ENCODE results near the gene SRP54.
"Not testable (repeated sequence)": the region's sequence is repeated elsewhere in the genome, so short reads cannot be mapped to it uniquely, and the experiment has no call there.

The SRP54 gene

GRCh38 chr14:34982421-34983147, at the start of gene SRP54:
SRP54 (plus strand) TSS chr14:34982992; CDS start chr14:34996710, 13,718 bp downstream.
- peak; percentile 99 to 100 (median 100) for DNase-seq (ENCODE audit: low read depth in 2 of 3, low spot score in 1 of 3)

GRCh38 chr14:34933301-34933700, 49.5 kb upstream of the SRP54 start:
- DNase-seq (ENCODE audit: low read depth in 2 of 3, low spot score in 1 of 3), result no peak

- no peak for DNase-seq (ENCODE audit: low read depth in 2 of 3, low spot score in 1 of 3)
These were observed 47.3 kb upstream of the SRP54 start for GRCh38 chr14:34935488-34935887.

GRCh38 chr14:34937442-34937841, 45.4 kb upstream of the SRP54 start:
- no peak for DNase-seq (ENCODE audit: low read depth in 2 of 3, low spot score in 1 of 3)

GRCh38 chr14:34937876-34938275, 44.9 kb upstream of the SRP54 start:
- DNase-seq (ENCODE audit: low read depth in 2 of 3, low spot score in 1 of 3), result no peak

GRCh38 chr14:34943506-34943905, 39.3 kb upstream of the SRP54 start:
- no peak for DNase-seq (ENCODE audit: low read depth in 2 of 3, low spot score in 1 of 3)

- no peak for DNase-seq (ENCODE audit: low read depth in 2 of 3, low spot score in 1 of 3)
These were observed 38.0 kb upstream of the SRP54 start for GRCh38 chr14:34944744-34945143.

- DNase-seq (ENCODE audit: low read depth in 2 of 3, low spot score in 1 of 3), result no peak
These were observed 36.1 kb upstream of the SRP54 start for GRCh38 chr14:34946699-34947098.

- DNase-seq (ENCODE audit: low read depth in 2 of 3, low spot score in 1 of 3), result no peak
These were observed 31.5 kb upstream of the SRP54 start for GRCh38 chr14:34951286-34951685.

GRCh38 chr14:34956931-34957330, 25.9 kb upstream of the SRP54 start:
- no peak for DNase-seq (ENCODE audit: low read depth in 2 of 3, low spot score in 1 of 3)

GRCh38 chr14:34957771-34958286, 25.0 kb upstream of the SRP54 start:
- no peak for DNase-seq (ENCODE audit: low read depth in 2 of 3, low spot score in 1 of 3)

GRCh38 chr14:34962106-34962505, 20.7 kb upstream of the SRP54 start:
- DNase-seq (ENCODE audit: low read depth in 2 of 3, low spot score in 1 of 3), result not testable (repeated sequence)

GRCh38 chr14:34964977-34965764, 17.6 kb upstream of the SRP54 start:
- no peak for DNase-seq (ENCODE audit: low read depth in 2 of 3, low spot score in 1 of 3)

- no peak for DNase-seq (ENCODE audit: low read depth in 2 of 3, low spot score in 1 of 3)
These were observed 16.9 kb upstream of the SRP54 start for GRCh38 chr14:34965912-34966311.

- no peak for DNase-seq (ENCODE audit: low read depth in 2 of 3, low spot score in 1 of 3)
These were observed 16.4 kb upstream of the SRP54 start for GRCh38 chr14:34966413-34966812.

- no peak for DNase-seq (ENCODE audit: low read depth in 2 of 3, low spot score in 1 of 3)
These were observed 12.1 kb upstream of the SRP54 start for GRCh38 chr14:34970665-34971064.

- DNase-seq (ENCODE audit: low read depth in 2 of 3, low spot score in 1 of 3), result no peak
These were observed 11.4 kb upstream of the SRP54 start for GRCh38 chr14:34971381-34971780.

GRCh38 chr14:34971801-34972200, 11.0 kb upstream of the SRP54 start:
- DNase-seq (ENCODE audit: low read depth in 2 of 3, low spot score in 1 of 3), result no peak

- no peak for DNase-seq (ENCODE audit: low read depth in 2 of 3, low spot score in 1 of 3)
These were observed 4.3 kb upstream of the SRP54 start for GRCh38 chr14:34978444-34978843.

- no peak for DNase-seq (ENCODE audit: low read depth in 2 of 3, low spot score in 1 of 3)
These were observed 2.4 kb upstream of the SRP54 start for GRCh38 chr14:34980337-34980900.

GRCh38 chr14:34981743-34982420, 910 bp upstream of the SRP54 start:
- peak; percentile 6 to 29 (median 22) for DNase-seq (ENCODE audit: low read depth in 2 of 3, low spot score in 1 of 3)
